C4-2B (cell line): ENCODE results near the gene GTPBP8.
A peak's percentile ranks its signal among the peaks of the same experiment; 100 is the strongest.
"Not testable (repeated sequence)": the region's sequence is repeated elsewhere in the genome, so short reads cannot be mapped to it uniquely, and the experiment has no call there.

Experiments used
- H3K27ac ChIP-seq: fragments of 450-650 bp; 2 replicates; pipeline ENCODE4 v1.5.1; 2017
- CTCF ChIP-seq: fragments of 450-650 bp; conservative IDR thresholded peaks from 2 replicates; pipeline ENCODE4 v1.5.1; 2017; ENCODE audit warnings: mild to moderate bottlenecking
- ZFX ChIP-seq: fragments of 450-650 bp; IDR thresholded peaks from 2 replicates; pipeline ENCODE4 v1.6.1; 2017

The GTPBP8 gene

GRCh38 chr3:113043686-113044085, 52.9 kb downstream of the GTPBP8 start:
- TF ChIP-seq CTCF (no peak), ZFX (no peak)
- no peak overlapping the region for H3K27ac ChIP-seq

DNA sequence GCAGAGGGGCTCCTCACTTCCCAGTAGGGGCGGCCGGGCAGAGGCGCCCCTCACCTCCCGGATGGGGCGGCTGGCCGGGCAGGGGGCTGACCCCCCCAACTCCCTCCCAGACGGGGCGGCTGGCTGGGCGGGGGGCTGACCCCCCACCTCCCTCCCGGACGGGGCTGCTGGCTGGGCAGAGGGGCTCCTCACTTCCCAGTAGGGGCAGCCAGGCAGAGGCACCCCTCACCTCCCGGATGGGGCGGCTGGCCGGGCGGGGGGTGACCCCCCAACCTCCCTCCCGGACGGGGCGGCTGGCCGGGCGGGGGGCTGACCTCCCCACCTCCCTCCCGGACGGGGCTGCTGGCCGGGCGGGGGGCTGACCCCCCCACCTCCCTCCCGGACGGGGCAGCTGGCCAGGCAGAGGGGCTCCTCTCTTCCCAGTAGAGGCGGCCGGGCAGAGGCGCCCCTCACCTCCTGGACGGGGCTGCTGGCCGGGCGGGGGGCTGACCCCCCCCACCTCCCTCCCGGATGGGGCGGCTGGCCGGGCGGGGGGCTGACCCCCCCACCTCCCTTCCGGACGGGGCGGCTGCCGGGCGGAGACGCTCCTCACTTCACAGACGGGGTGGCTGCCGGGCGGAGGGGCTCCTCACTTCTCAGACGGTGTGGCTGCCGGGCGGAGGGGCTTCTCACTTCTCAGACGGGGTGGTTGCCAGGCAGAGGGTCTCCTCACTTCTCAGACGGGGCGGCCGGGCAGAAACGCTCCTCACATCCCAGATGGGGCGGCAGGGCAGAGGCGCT, 55.6 kb downstream of the GTPBP8 start:
- H3K27ac ChIP-seq = not testable (repeated sequence)

DNA sequence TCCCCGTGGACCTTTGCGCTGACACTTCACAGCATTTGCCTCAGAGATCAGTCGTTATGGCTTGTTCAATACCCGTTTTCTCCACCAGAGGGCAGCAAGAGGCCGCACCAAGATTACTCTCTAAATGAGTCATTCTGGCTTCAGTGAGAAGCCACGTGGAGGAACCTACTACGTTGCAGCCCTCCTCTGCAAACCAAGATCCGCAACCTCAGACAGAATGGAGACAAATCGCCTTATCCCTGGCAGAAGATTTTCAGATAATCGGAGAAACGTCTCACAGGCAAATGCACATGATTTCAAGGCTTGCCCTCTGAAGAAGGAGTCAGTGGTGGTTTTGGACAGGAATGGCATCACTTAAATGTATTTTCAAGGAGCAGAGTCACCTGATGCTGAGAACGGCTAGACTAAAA, 60.5 kb downstream of the GTPBP8 start:
- TF ChIP-seq CTCF (peak; percentile 90), ZFX (no peak)

More for the DNA sequence above, 60.5 kb downstream of the GTPBP8 start:
- no peak overlapping the region for H3K27ac ChIP-seq
